K562 (cell line): Measurements from ENCODE around the gene ZNF574. TPM values are rescaled to one million over a fixed set of nuclear protein-coding genes. Genes with fewer than 3 reads are reported as not detected.
A peak's percentile ranks its signal among the peaks of the same experiment; 100 is the strongest.

ENCODE experiments used
- ATAC-seq: fragments of 200-7000 bp; cut with Tn5 transposase; 3 replicates; pipeline ENCODE4 v1.9.1; 2020; ENCODE audit warnings: moderate library complexity
- BruUV-seq: library from RNA; stranded (reverse); fragments of 400-500 nt; replicated peaks from 2 replicates; lab custom pipeline; 2021; lab: Mats Ljungman, UMichigan
- CTCF ChIA-PET: fragments of 300-600 bp; formaldehyde crosslinking; extraction: SDS; loops from one replicate; lab custom pipeline; 2021; ENCODE audit warnings: low intra/inter-chr PET ratio; lab: Yijun Ruan, JAX
- POLR2A ChIA-PET: fragments of 300-600, 350-650 bp; sonication (Branson Sonifier 250); formaldehyde crosslinking; extraction: SDS; loops from one replicate; lab custom pipeline; 2021; ENCODE audit warnings: antibody characterized with exemption, inconsistent platforms; lab: Yijun Ruan, JAX
- DNase-seq, 4 experiments: peaks; one replicate each; pipeline versions ENCODE4 v3.0.0 to v3.0.0-alpha.2; 2011 to 2018; ENCODE audit warnings: low spot score in 3 of 4, mixed read lengths in 3 of 4; ENCODE audit errors: extremely low read depth in 1 of 4
- FAIRE-seq: peaks from 2 replicates; lab custom pipeline; 2011; peaks lifted over from hg19 to GRCh38; lab: Jason Lieb, UNC
- H2AFZ ChIP-seq: 2 replicates; pipeline ENCODE4 v1.6.0; 2011; ENCODE audit warnings: low read depth, low read length, control low read depth, inconsistent platforms
- H3K27ac ChIP-seq: fragments of 200-600 bp; 3 replicates; pipeline ENCODE4 v1.8.0; 2011; ENCODE audit warnings: low read depth, mild to moderate bottlenecking, control low read depth, inconsistent platforms, low read length, moderate library complexity, mixed read lengths; ENCODE audit errors: extremely low read depth
- H3K27me3 ChIP-seq, 2 experiments: fragments of 300-600 bp in 1 of 2; 2 replicates in 1 of 2; 3 replicates in 1 of 2; pipeline versions ENCODE4 v1.6.0 to v1.8.0; 2011; ENCODE audit warnings: inconsistent platforms in 2 of 2, low read length in 2 of 2, mild to moderate bottlenecking in 1 of 2, mixed read lengths in 1 of 2, moderate library complexity in 1 of 2; ENCODE audit not compliant: control insufficient read depth in 2 of 2, insufficient read depth in 2 of 2
- H3K36me3 ChIP-seq: fragments of 300-600 bp; 3 replicates; pipeline ENCODE4 v1.8.0; 2011; ENCODE audit warnings: mild to moderate bottlenecking, low read length, inconsistent platforms; ENCODE audit not compliant: control insufficient read depth, insufficient read depth
- H3K4me1 ChIP-seq, 2 experiments: fragments of 200-600 bp in 1 of 2; replicated peaks in 1 of 2; 2 replicates in 1 of 2; 3 replicates in 1 of 2; pipeline versions ENCODE4 v1.5.1 to v1.8.0; 2011; ENCODE audit warnings: inconsistent platforms in 2 of 2, low read length in 2 of 2, mild to moderate bottlenecking in 1 of 2, mixed read lengths in 1 of 2, moderate library complexity in 1 of 2; ENCODE audit not compliant: control insufficient read depth in 2 of 2, insufficient read depth in 2 of 2
- H3K4me2 ChIP-seq: 2 replicates; pipeline ENCODE4 v1.6.1; 2011; ENCODE audit warnings: low read length, control low read depth, inconsistent platforms, mixed read lengths; ENCODE audit not compliant: insufficient read depth
- H3K4me3 ChIP-seq: fragments of 200-600 bp; sonication (generic), shearing (Covaris generic); 2 replicates; pipeline ENCODE4 v1.5.1; 2016; ENCODE audit warnings: control low read depth, inconsistent platforms
- H3K79me2 ChIP-seq: fragments of 200-600 bp; 3 replicates; pipeline ENCODE4 v1.8.0; 2011; ENCODE audit warnings: low read length, inconsistent platforms; ENCODE audit not compliant: control insufficient read depth, insufficient read depth
- H3K9ac ChIP-seq, 2 experiments: 2 replicates each; pipeline versions ENCODE4 v1.6.0 to v1.6.1; 2011; ENCODE audit warnings: low read depth in 2 of 2, low read length in 2 of 2, control low read depth in 1 of 2, inconsistent platforms in 1 of 2, mild to moderate bottlenecking in 1 of 2, mixed read lengths in 1 of 2; ENCODE audit not compliant: insufficient read depth in 1 of 2
- H3K9me1 ChIP-seq: one replicate; pipeline ENCODE4 v1.6.0; 2011; ENCODE audit warnings: inconsistent platforms, mild to moderate bottlenecking, low read length, moderate library complexity; ENCODE audit not compliant: control insufficient read depth, insufficient read depth
- H3K9me3 ChIP-seq: replicated peaks from 2 replicates; pipeline ENCODE4 v1.5.1; 2011; ENCODE audit warnings: low read depth, low read length, inconsistent platforms; ENCODE audit not compliant: control insufficient read depth, insufficient read depth
- H4K20me1 ChIP-seq: replicated peaks from 2 replicates; pipeline ENCODE4 v1.6.1; 2011; ENCODE audit warnings: low read length, inconsistent platforms, mixed read lengths; ENCODE audit not compliant: control insufficient read depth, insufficient read depth
- C11orf30 ChIP-seq: fragments of 450-650 bp; IDR thresholded peaks from 2 replicates; pipeline ENCODE4 v1.6.1; 2016; ENCODE audit warnings: low read depth, mild to moderate bottlenecking
- MECOM ChIP-seq: fragments of 250-450 bp; sonication (Bioruptor Pico); IDR thresholded peaks from 2 replicates; pipeline ENCODE4 v1.8.0; 2022; ENCODE audit warnings: inconsistent platforms
- POU5F1 ChIP-seq: fragments of 150-350 bp; IDR thresholded peaks from 2 replicates; pipeline ENCODE4 v1.6.1; 2014; ENCODE audit warnings: borderline replicate concordance, low read length, low read depth, mild to moderate bottlenecking; ENCODE audit not compliant: partially characterized antibody
- USF1 ChIP-seq: sonication (generic); formaldehyde crosslinking; IDR thresholded peaks from 2 replicates; pipeline ENCODE4 v1.9.0; 2022; ENCODE audit warnings: mild to moderate bottlenecking, missing genetic modification reagents
- WGBS: fragments of 100-300 bp; shearing (Covaris generic); methylation state at CpG from one replicate; pipeline ENCODE4 v1.1.6; 2016; ENCODE audit warnings: low coverage, mixed read lengths; ENCODE audit not compliant: insufficient coverage; ENCODE audit errors: missing lambda C conversion rate; 5-methylcytosine and 5-hydroxymethylcytosine counted together
- in situ Hi-C: fragments of 300-500 bp; cut with MboI; formaldehyde crosslinking; loops from 4 replicates; pipeline ENCODE4 v1.15.0; 2018; ENCODE audit warnings: inconsistent platforms, mixed read lengths
- intact Hi-C: fragments of 100-400 bp; cut with micrococcal nuclease; formaldehyde crosslinking; loops from 2 replicates; pipeline ENCODE4 v1.14.2; 2022
- polyA plus RNA-seq, 8 experiments: library from polyadenylated mRNA; depleted of rRNA in 4 of 8; stranded (reverse) in 5 of 8; unstranded in 3 of 8; fragments of >200 nt; fragmentation: Nextera tagmentation in 2 of 8; fragmentation: Illumina TruSeq in 1 of 8; extraction: Ambion mirVana in 2 of 8; extraction: Trizol in 1 of 8; gene quantifications; 2 replicates each; pipeline versions ENCODE4 v1.2.1 to v1.2.3, GENCODE V29; 2011 to 2014; ENCODE audit warnings: inconsistent platforms in 1 of 8, missing spikeins in 1 of 8
- total RNA-seq, 7 experiments: library from RNA; depleted of rRNA in 6 of 7; stranded (reverse); fragments of >200 nt in 6 of 7; fragmentation: Illumina TruSeq in 2 of 7; extraction: Trizol in 2 of 7; gene quantifications; 2 replicates each; pipeline versions ENCODE4 v1.2.1 to v1.2.3, GENCODE V29; 2011 to 2021; ENCODE audit warnings: low replicate concordance in 1 of 7

ZNF574 gene
- total and polyA plus RNA-seq, 9 of the 15 experiments (the other 6 are each of a cell fraction or from before 2014, with no cell fraction given), result 0.24 to 20.7 (median 8.4) TPM

GRCh38 chr19:42078058-42078457, 2.1 kb downstream of the ZNF574 start (continued):
- no peak for TF ChIP-seq C11orf30
- no peak for TF ChIP-seq POU5F1

- H4K20me1 ChIP-seq, result peaks cover 17% of the 10 kb centered on the region
- BruUV-seq, result no TSS peak
- in situ Hi-C loops (no loop called here), intact Hi-C loops (no loop called here)
- no peak overlapping the region for H2AFZ ChIP-seq
- H3K4me2 ChIP-seq, result no peak overlapping the region
- 83% methylated on average over 15 of the region's 15 CpGs for WGBS
- peaks cover 45% of the 10 kb centered on the region for H3K36me3 ChIP-seq
- no peak for ATAC-seq
- no peaks in the 10 kb centered on the region for H3K9me1 ChIP-seq
- FAIRE-seq, result peak; percentile 15
- H3K79me2 ChIP-seq, result peaks cover 48% of the 10 kb centered on the region
- ChIA-PET CTCF (no interaction called here), POLR2A (interaction anchor here (0.6 to 1.5 kb wide), 7 partner anchors 12 to 214 kb away, joined by 3 to 4 read pairs (median 3); no protein-coding TSS in a partner anchor)
- DNase-seq, result peak in 3 of 4 experiments; percentile 20 to 44 (median 34)
- no peaks in the 10 kb centered on the region for H3K27me3 ChIP-seq
- H3K9me3 ChIP-seq, result no peaks in the 10 kb centered on the region
- no peak overlapping the region for H3K4me3 ChIP-seq
- peaks cover 19 to 42% of the 10 kb centered on the region in 2 experiments for H3K4me1 ChIP-seq
- no peak overlapping the region for H3K27ac ChIP-seq
- H3K9ac ChIP-seq, result peak overlapping the region in 1 of 2 experiments; percentile 48; a peak in 2 of 4 replicates
- TF ChIP-seq MECOM (CRISPR knock-in tag) (no peak), USF1 (0 out of 2 replicates have a peak, but pooled peaks have one; percentile 40)
Measured at GRCh38 chr19:42078538-42079275, 2.7 kb downstream of the ZNF574 start.
